Measurements from ENCODE around the gene TMC4. TPM values are rescaled to one million over a fixed set of nuclear protein-coding genes. Genes with fewer than 3 reads are reported as not detected.
"Not testable (repeated sequence)": the region's sequence is repeated elsewhere in the genome, so short reads cannot be mapped to it uniquely, and the experiment has no call there.

Gene TMC4
- total RNA-seq, 1 donor from 2014 or later = 0.37 TPM

DNA sequence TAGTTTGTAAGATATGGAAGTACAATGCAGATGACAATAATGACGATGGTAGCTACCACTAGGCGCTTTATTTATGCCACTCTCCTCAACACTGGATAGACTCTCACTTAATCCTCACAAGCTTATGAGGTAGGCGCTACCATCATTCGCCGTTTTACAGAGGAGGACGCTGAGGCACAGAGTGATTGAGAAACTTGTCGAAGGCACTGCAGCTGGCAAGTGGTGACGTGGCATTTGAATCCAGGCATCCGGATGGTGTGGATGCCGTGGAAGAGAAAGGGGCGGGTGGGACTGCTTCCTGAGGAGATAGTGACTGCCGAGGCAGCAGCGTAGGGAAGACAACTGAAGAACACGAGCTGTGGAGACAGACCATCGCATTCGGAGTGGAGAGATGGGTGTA lies 26.4 kb upstream of the TMC4 start:
- Mint-ChIP-seq H3K27me3 (ENCODE audit: low read depth) (no peaks in the 10 kb centered on the region), H3K4me1 (ENCODE audit: low read depth) (peaks cover 27% of the 10 kb centered on the region), H3K9me3 (no peaks in the 10 kb centered on the region), H3K27ac (peak overlapping the region; percentile 65), H3K4me3 (ENCODE audit: low read depth) (peak overlapping the region; percentile 78), H3K36me3 (ENCODE audit: low read depth) (peaks cover 45% of the 10 kb centered on the region)
- DNase-seq (ENCODE audit: low spot score) = no peak
- intact Hi-C loops (cut with micrococcal nuclease) = no loop called here

DNA sequence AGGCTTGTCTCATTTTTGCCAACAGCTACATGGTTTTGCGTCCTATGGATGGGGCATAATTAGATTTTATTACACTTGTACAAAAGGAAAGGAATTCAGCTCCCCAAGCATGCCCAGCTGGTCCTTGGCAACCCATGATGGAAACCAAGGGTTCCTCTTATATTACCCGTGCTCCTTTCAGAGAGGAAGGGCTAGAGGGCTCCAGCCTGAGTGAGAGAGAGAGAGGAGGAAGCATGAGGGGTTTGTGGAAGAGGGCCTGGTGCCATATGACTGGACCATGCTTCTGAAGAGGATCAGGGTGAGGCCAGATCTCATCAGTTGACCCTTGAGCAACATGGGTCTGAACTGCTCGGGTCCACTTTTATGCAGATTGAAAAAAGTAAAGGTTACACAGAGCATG lies 24.2 kb upstream of the TMC4 start:
- intact Hi-C loops (cut with micrococcal nuclease) = no loop called here
- peaks cover 33% of the 10 kb centered on the region for H3K36me3 Mint-ChIP-seq (ENCODE audit: low read depth)
- H3K27me3 Mint-ChIP-seq (ENCODE audit: low read depth) = no peaks in the 10 kb centered on the region
- peaks cover 18% of the 10 kb centered on the region for H3K4me1 Mint-ChIP-seq (ENCODE audit: low read depth)
- H3K9me3 Mint-ChIP-seq = no peaks in the 10 kb centered on the region
- no peak overlapping the region for H3K27ac Mint-ChIP-seq
- no peak overlapping the region for H3K4me3 Mint-ChIP-seq (ENCODE audit: low read depth)
- no peak for DNase-seq (ENCODE audit: low spot score)

DNA sequence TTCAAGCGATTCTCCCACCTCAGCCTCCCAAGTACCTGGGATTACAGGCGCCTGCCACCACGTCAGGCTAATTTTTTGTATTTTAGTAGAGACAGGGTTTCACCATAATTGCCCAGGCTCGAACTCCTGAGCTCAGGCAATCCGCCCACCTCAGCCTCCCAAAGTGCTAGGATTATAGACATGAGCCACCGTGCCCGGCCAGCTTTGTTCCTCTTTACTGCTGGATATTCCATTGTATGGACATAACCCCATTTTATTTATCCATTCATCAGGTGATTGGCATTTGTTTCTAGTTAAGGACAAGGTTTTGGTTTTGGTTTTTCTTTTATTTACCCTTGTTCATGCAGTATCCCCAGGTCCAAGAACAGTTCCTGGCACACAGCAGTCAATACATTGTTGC lies 23.6 kb upstream of the TMC4 start:
- no peaks in the 10 kb centered on the region for H3K27me3 Mint-ChIP-seq (ENCODE audit: low read depth)
- H3K27ac Mint-ChIP-seq = no peak overlapping the region
- peaks cover 20% of the 10 kb centered on the region for H3K4me1 Mint-ChIP-seq (ENCODE audit: low read depth)
- H3K4me3 Mint-ChIP-seq (ENCODE audit: low read depth) = no peak overlapping the region
- no peaks in the 10 kb centered on the region for H3K9me3 Mint-ChIP-seq
- peaks cover 27% of the 10 kb centered on the region for H3K36me3 Mint-ChIP-seq (ENCODE audit: low read depth)
- intact Hi-C loops (cut with micrococcal nuclease) = no loop called here
- DNase-seq (ENCODE audit: low spot score) = no peak

DNA sequence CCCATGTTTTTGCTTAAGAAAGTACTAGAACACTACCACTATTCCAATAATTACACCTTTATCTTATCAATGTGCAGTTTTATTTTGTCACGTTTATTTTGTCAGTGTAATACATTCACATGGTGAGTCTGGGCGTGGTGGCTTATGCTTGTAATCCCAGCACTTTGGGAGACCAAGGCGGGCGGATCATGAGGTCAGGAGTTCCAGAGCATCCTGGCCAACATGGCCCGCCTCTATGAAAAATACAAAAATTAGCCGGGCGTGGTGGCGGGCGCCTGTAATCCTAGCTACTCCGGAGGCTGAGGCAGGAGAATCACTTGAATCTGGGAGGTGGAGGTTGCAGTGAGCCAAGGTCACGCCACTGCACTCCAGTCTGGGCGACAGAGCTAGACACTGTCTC lies 21.5 kb upstream of the TMC4 start:
- Mint-ChIP-seq H3K4me1 (ENCODE audit: low read depth) (peaks cover 18% of the 10 kb centered on the region), H3K36me3 (ENCODE audit: low read depth) (peaks cover 17% of the 10 kb centered on the region)
- H3K27me3 Mint-ChIP-seq (ENCODE audit: low read depth); H3K4me3 Mint-ChIP-seq (ENCODE audit: low read depth); DNase-seq (ENCODE audit: low spot score); H3K27ac Mint-ChIP-seq; H3K9me3 Mint-ChIP-seq: not testable (repeated sequence)
- intact Hi-C loops (cut with micrococcal nuclease) = loop anchor here (5.0 kb wide), 1 partner anchor 327 kb away; the partner anchor contains the start of gene MYADM

DNA sequence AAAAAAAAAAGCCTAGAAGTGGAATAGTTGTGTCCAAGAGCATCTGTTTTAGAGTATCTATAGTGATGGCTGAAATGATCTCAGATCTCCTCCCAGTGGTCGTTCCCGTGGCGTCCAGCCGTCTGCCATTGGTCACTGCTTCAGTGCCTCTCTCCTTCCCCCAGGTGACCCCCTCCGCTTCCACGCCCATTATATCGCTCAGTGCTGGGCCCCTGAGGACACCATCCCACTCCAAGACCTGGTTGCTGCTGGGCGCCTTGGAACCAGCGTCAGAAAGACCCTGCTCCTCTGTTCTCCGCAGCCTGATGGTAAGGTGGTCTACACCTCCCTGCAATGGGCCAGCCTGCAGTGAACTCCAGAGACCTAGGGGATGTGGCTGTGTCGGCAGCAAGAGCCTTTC lies 20.1 kb upstream of the TMC4 start:
- DNase-seq (ENCODE audit: low spot score) = no peak
- peaks cover 19% of the 10 kb centered on the region for H3K36me3 Mint-ChIP-seq (ENCODE audit: low read depth)
- H3K27ac Mint-ChIP-seq = no peak overlapping the region
- no peaks in the 10 kb centered on the region for H3K27me3 Mint-ChIP-seq (ENCODE audit: low read depth)
- H3K4me1 Mint-ChIP-seq (ENCODE audit: low read depth) = peaks cover 15% of the 10 kb centered on the region
- H3K9me3 Mint-ChIP-seq = no peaks in the 10 kb centered on the region
- H3K4me3 Mint-ChIP-seq (ENCODE audit: low read depth) = peak overlapping the region; percentile 85
- intact Hi-C loops (cut with micrococcal nuclease) = loop anchor here (5.0 kb wide), 1 partner anchor 326 kb away; the partner anchor contains the start of gene MYADM

DNA sequence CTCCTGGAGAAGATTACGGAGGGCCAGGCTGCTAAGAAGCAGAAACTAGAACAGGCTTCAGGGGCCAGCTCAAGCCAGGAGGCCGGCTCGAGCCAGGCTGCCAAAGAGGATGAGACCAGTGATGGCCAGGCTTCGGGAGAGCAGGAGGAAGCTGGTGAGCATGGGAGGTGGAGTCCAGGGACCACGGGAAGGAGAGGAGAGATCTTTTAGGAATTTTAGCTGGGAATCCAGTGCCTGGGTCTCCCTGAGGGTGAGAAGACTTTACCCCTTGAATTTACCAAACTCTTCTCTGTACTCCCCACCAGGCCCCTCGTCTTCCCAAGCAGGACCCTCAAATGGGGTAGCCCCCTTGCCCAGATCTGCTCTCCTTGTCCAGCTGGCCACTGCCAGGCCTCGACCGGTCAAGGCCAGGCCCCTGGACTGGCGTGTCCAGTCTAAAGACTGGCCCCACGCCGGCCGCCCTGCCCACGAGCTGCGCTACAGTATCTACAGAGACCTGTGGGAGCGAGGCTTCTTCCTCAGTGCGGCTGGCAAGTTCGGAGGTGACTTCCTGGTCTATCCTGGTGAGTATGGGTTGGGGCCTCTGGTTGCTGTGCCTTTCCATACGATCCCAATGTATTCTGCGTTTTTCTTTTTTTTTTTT lies 19.0 kb upstream of the TMC4 start:
- intact Hi-C loops (cut with micrococcal nuclease) = loop anchor here (5.0 kb wide), 1 partner anchor 325 kb away; the partner anchor contains the start of gene MYADM
- peaks cover 22% of the 10 kb centered on the region for H3K4me1 Mint-ChIP-seq (ENCODE audit: low read depth)
- no peak for DNase-seq (ENCODE audit: low spot score)
- no peaks in the 10 kb centered on the region for H3K27me3 Mint-ChIP-seq (ENCODE audit: low read depth)
- no peaks in the 10 kb centered on the region for H3K9me3 Mint-ChIP-seq
- H3K4me3 Mint-ChIP-seq (ENCODE audit: low read depth) = peak overlapping the region; percentile 85
- H3K36me3 Mint-ChIP-seq (ENCODE audit: low read depth) = peaks cover 30% of the 10 kb centered on the region
- H3K27ac Mint-ChIP-seq = peak overlapping the region; percentile 63

DNA sequence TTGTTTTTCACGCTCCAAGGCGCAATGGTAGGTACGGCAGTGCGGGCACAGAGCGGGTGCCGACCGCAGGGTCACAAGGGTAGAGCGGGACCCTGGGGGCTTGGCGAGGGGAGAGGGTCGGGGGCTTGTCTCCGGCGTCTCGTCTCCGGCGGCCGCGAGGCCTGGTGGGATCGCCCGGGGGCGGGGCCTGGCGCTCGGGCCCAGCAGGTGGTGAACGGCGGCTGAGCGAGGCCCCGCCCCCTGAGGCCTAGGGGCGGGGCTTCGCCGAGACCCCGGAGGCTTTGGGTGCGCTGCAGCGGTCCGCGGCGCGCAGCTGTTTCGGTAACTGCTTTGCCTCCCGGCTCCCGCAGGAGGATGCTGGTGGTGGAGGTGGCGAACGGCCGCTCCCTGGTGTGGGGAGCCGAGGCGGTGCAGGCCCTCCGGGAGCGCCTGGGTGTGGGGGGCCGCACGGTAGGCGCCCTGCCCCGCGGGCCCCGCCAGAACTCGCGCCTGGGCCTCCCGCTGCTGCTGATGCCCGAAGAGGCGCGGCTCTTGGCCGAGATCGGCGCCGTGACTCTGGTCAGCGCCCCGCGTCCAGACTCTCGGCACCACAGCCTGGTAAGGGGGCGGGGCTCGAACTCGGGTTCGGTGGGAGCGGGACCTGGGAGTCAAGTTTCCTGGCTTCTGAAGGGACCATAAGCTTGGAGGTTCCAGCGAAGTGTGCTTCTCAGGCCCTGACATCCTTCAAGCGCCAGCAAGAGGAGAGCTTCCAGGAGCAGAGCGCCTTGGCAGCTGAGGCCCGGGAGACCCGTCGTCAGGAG lies 18.3 kb upstream of the TMC4 start, which contains the start of gene TSEN34:
Gene TSEN34 (plus strand): TSS at position 298 of the 800 bp plus-strand sequence. CDS start 57 bp downstream, at position 355.
- Mint-ChIP-seq H3K36me3 (ENCODE audit: low read depth) (peaks cover 37% of the 10 kb centered on the region), H3K9me3 (no peaks in the 10 kb centered on the region), H3K27me3 (ENCODE audit: low read depth) (no peaks in the 10 kb centered on the region), H3K27ac (peak within 1 kb of the TSS; percentile 98), H3K4me1 (ENCODE audit: low read depth) (peaks cover 23% of the 10 kb centered on the region), H3K4me3 (ENCODE audit: low read depth) (peak within 1 kb of the TSS; percentile 89)
- intact Hi-C loops (cut with micrococcal nuclease) = loop anchor here (5.0 kb wide), 1 partner anchor 324 kb away; the partner anchor contains the start of gene MYADM
- DNase-seq (ENCODE audit: low spot score) = no peak

DNA sequence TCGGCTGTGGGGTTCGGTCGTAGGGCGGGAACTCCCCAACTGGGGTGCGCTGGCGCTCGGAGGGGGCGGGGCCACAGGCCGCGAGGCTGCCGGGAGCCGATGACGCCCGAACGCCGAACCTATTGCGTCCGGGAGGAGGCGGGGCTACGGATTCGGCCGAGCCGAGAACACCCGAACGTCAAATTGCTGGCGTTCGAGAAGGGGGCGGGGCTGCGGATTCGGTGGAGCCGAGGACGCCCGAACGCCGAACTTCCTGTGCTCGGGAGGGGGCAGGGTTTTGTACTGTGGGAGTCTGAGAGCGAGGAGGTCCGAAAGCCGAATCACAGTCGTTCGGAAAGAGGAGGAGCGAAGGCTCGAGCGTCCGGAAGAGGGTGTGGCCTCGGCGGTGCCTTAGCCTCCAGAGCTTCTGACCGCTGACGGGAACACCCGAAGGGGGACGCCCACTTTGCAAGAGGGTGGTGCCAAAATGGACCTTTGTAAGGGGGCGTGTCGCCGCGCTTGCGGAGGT lies 17.6 kb upstream of the TMC4 start:
- intact Hi-C loops (cut with micrococcal nuclease) = loop anchor here (1.0 to 5.0 kb wide), 4 partner anchors 10 to 323 kb away; partner anchors contain the start of genes CNOT3, LENG1, MYADM and RPS9
- Mint-ChIP-seq H3K27ac (peak overlapping the region; percentile 98), H3K4me3 (ENCODE audit: low read depth) (peak overlapping the region; percentile 89), H3K4me1 (ENCODE audit: low read depth) (peaks cover 23% of the 10 kb centered on the region), H3K9me3 (no peaks in the 10 kb centered on the region), H3K36me3 (ENCODE audit: low read depth) (peaks cover 40% of the 10 kb centered on the region), H3K27me3 (ENCODE audit: low read depth) (no peaks in the 10 kb centered on the region)
- peak; percentile 100 for DNase-seq (ENCODE audit: low spot score)

DNA sequence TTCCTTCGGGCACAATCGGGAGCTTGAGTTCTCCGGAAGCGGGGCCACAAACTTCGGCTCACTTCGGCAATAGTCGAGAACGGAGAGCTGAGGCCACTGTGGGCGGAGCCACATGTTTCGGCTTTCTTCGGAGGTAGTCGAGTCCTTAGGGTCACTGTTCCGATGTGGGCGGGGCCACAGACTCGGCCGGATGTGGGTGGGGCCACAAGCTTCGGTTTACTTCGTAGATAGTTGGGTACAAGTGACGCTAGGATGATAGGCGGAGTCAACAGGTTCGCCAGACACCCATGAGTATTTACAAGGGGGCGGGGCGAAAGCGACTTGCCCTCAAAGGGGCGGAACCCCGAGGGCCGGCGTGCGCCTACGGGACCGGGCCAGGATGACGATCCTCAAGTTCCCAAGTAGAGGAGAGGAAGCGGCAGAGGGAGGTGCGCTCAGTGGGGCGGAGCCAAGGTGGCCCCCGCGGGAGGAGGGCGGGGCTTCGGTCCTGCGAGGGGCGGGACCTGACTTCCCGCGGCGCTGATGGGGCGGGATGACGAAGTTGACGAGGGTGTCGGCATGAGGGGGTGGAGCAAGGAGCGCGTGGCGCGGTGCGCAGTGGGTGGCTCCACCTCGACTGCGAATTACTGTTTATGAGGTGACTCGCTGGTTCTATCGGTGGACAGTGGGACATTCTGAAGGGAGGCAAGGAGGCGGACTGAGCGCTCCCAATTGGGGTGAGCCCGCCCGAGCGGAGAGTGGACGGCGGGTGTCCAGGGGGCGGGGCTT lies 17.0 kb upstream of the TMC4 start:
- Mint-ChIP-seq H3K27me3 (ENCODE audit: low read depth) (no peaks in the 10 kb centered on the region), H3K4me3 (ENCODE audit: low read depth) (peak overlapping the region; percentile 89), H3K9me3 (no peaks in the 10 kb centered on the region), H3K27ac (peak overlapping the region; percentile 98), H3K4me1 (ENCODE audit: low read depth) (peaks cover 26% of the 10 kb centered on the region), H3K36me3 (ENCODE audit: low read depth) (peaks cover 39% of the 10 kb centered on the region)
- intact Hi-C loops (cut with micrococcal nuclease) = loop anchor here (1.0 to 5.0 kb wide), 4 partner anchors 10 to 323 kb away; partner anchors contain the start of genes CNOT3, LENG1, MYADM and RPS9
- DNase-seq (ENCODE audit: low spot score) = peak; percentile 100

DNA sequence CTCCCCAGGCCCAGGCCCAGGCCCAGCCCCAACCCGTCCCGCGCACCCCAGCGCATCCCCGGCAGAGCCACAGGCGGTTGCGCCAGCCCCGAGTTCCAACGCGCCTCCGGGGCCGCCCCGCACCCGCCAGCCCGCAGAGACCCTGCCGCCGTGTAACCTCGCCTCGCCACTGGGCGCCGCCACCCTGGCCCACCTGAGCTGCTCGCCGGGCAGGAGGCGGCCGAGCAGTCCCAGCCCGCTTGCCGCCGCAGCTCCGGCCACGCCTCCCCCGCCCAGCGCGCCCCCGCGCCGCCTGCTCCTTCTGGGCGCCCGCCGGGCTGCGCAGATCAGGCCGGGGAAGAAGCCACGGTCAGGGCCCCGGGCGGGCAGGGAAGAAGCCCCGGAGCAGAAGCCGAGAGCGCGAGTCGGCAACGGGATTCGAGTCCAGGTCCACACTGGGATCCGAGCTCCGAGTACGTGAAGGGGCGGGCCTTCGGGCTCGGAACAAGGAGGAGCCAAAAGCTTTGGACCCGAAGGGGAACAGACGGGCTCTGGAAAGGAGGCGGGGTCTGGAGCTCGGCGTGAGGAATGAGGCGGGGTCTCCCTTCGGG lies 16.3 kb upstream of the TMC4 start, which contains the start of gene MBOAT7:
Gene MBOAT7 (minus strand): TSS at position 436 of the 590 bp plus-strand sequence. CDS start 1,072 bp downstream, outside the sequence.
- Mint-ChIP-seq H3K4me3 (ENCODE audit: low read depth) (peak within 1 kb of the TSS; percentile 89), H3K36me3 (ENCODE audit: low read depth) (peaks cover 41% of the 10 kb centered on the region), H3K27me3 (ENCODE audit: low read depth) (no peaks in the 10 kb centered on the region), H3K27ac (peak within 1 kb of the TSS; percentile 98), H3K4me1 (ENCODE audit: low read depth) (peaks cover 26% of the 10 kb centered on the region), H3K9me3 (no peaks in the 10 kb centered on the region)
- DNase-seq (ENCODE audit: low spot score) = no peak
- intact Hi-C loops (cut with micrococcal nuclease) = no loop called here

DNA sequence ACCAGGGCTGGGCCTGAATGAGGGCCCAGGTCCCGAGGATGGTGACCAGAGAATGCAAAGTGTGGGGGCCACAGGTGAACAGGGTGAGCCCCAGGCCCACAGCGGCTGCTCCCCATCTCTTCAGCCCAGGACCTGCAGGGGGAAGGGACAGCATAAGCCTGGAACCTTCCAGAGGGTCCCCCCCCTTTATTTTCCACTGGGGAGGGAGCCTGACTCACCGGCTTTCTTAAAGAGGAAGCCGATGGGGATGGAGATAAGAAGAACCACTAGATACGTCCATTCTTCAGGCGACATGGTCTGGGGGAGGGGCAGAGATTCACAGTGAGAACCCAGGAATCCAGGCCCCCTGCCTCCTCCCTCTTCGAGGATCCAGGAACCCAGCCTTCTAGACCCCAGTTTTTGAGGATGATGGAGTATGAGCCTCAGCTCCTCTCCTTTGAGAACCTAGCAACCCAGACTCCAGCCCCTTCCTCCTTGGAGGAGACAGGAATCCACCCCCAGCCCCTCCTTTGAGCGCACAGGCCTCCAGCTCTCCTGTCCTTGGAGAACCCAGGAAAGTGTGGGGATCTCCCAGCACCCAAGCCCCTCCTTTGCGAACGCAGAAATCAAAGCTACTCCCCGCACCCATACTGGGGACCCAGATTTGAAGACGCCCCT lies 15.4 kb upstream of the TMC4 start:
- Mint-ChIP-seq H3K27me3 (ENCODE audit: low read depth) (no peaks in the 10 kb centered on the region), H3K4me1 (ENCODE audit: low read depth) (peaks cover 29% of the 10 kb centered on the region), H3K9me3 (no peaks in the 10 kb centered on the region), H3K27ac (peak overlapping the region; percentile 96), H3K4me3 (ENCODE audit: low read depth) (peak overlapping the region; percentile 89), H3K36me3 (ENCODE audit: low read depth) (peaks cover 43% of the 10 kb centered on the region)
- intact Hi-C loops (cut with micrococcal nuclease) = loop anchor here (1.0 kb wide), 1 partner anchor 22 kb away; no protein-coding TSS in a partner anchor
- DNase-seq (ENCODE audit: low spot score) = peak; percentile 69
